ENCODE results near the gene DYNC1I1. TPM values are rescaled to one million over a fixed set of nuclear protein-coding genes. Genes with fewer than 3 reads are reported as not detected.

DYNC1I1 gene
- total and polyA plus RNA-seq, 4 donors: 0.39 to 7.6 (median 1.5) TPM

GRCh38 chr7:95893484-95893883, 121.1 kb downstream of the DYNC1I1 start:
- ATAC-seq (ENCODE audit: insufficient read depth, low FRiP score) (no peak), DNase-seq (no peak)
- Histone ChIP-seq H3K4me1 (ENCODE audit: control insufficient read depth in 5 of 5, insufficient read depth in 5 of 5, low read length in 5 of 5) (peaks cover 0 to 7% (median 0%) of the 10 kb centered on the region in 5 donors), H3K9me3 (ENCODE audit: control insufficient read depth in 4 of 4, insufficient read depth in 3 of 4, low read length in 3 of 4) (no peaks in the 10 kb centered on the region), H3K4me3 (no peak overlapping the region), H3K9ac (ENCODE audit: insufficient read depth in 1 of 2, low read length in 2 of 2) (no peak overlapping the region), H3K36me3 (ENCODE audit: control insufficient read depth in 4 of 4, insufficient read depth in 4 of 4, low read length in 4 of 4) (peaks cover 0 to 5% (median 0%) of the 10 kb centered on the region in 4 donors), H3K27me3 (ENCODE audit: control insufficient read depth in 3 of 3, insufficient read depth in 3 of 3, low read length in 2 of 3) (no peaks in the 10 kb centered on the region), H3K27ac (ENCODE audit: low read depth in 1 of 2, low read length in 1 of 2) (no peak overlapping the region)
- no peak for TF ChIP-seq CTCF (IDR thresholded peaks at IDR 0.05; ENCODE audit: control extremely low read depth, extremely low read depth)

DNA sequence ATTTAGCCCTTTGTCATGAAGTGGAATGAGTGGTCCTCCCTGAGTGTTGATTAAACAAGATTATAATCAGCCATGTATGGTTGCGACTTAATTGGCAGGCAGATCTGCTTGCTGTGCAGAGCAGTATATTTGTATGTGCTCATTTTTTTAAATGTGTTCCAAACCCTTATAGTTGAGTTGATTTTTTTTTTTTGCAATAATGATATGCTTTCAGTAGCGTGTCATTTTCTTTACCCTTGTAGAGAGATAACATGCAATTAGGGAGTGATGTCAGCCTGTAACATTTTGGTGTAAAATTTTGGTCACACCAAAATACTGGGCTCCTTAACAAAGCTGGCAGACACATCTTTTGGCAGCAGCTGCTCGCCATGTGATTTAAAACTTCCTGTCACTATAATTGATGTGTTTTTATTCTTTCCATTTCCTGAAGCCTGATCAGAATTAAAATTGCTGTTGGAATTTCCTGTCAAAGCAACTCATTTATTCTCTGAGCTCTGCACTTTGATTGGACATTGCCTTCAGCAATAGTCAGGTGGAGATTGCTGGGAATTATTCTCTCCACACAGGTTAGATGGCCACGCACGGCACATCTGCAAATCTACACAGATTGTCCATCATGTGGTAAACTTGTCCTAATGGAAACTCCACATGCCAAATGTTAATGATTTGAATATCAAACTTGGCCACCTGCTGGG, 125.3 kb downstream of the DYNC1I1 start:
- DNase-seq (no peak), ATAC-seq (ENCODE audit: insufficient read depth, low FRiP score) (no peak)
- Histone ChIP-seq H3K4me3 (no peak overlapping the region), H3K27me3 (ENCODE audit: control insufficient read depth in 3 of 3, insufficient read depth in 3 of 3, low read length in 2 of 3) (no peaks in the 10 kb centered on the region), H3K9ac (ENCODE audit: insufficient read depth in 1 of 2, low read length in 2 of 2) (no peak overlapping the region), H3K4me1 (ENCODE audit: control insufficient read depth in 5 of 5, insufficient read depth in 5 of 5, low read length in 5 of 5) (peaks cover 0 to 7% (median 0%) of the 10 kb centered on the region in 5 donors), H3K36me3 (ENCODE audit: control insufficient read depth in 4 of 4, insufficient read depth in 4 of 4, low read length in 4 of 4) (no peaks in the 10 kb centered on the region), H3K27ac (ENCODE audit: low read depth in 1 of 2, low read length in 1 of 2) (no peak overlapping the region), H3K9me3 (ENCODE audit: control insufficient read depth in 4 of 4, insufficient read depth in 3 of 4, low read length in 3 of 4) (no peaks in the 10 kb centered on the region)
- no peak for TF ChIP-seq CTCF (IDR thresholded peaks at IDR 0.05; ENCODE audit: control extremely low read depth, extremely low read depth)
- 34 to 38% methylated on average over 5 of the region's 5 CpGs for WGBS, 2 donors

GRCh38 chr7:95899919-95900513, 127.7 kb downstream of the DYNC1I1 start:
- no peak for ATAC-seq (ENCODE audit: insufficient read depth, low FRiP score)
- no peaks in the 10 kb centered on the region for H3K36me3 ChIP-seq (ENCODE audit: control insufficient read depth in 4 of 4, insufficient read depth in 4 of 4, low read length in 4 of 4)
- H3K27ac ChIP-seq (ENCODE audit: low read depth in 1 of 2, low read length in 1 of 2): no peak overlapping the region
- no peak for DNase-seq
- 55 to 58% methylated on average over 5 of the region's 5 CpGs for WGBS, 2 donors
- H3K9me3 ChIP-seq (ENCODE audit: control insufficient read depth in 4 of 4, insufficient read depth in 3 of 4, low read length in 3 of 4): no peaks in the 10 kb centered on the region
- peaks cover 0 to 3% (median 0%) of the 10 kb centered on the region in 3 donors for H3K27me3 ChIP-seq (ENCODE audit: control insufficient read depth in 3 of 3, insufficient read depth in 3 of 3, low read length in 2 of 3)
- H3K4me3 ChIP-seq: no peak overlapping the region
- TF ChIP-seq CTCF (IDR thresholded peaks at IDR 0.05; ENCODE audit: control extremely low read depth, extremely low read depth): no peak
- H3K9ac ChIP-seq (ENCODE audit: insufficient read depth in 1 of 2, low read length in 2 of 2): no peak overlapping the region
- H3K4me1 ChIP-seq (ENCODE audit: control insufficient read depth in 5 of 5, insufficient read depth in 5 of 5, low read length in 5 of 5): peaks cover 0 to 7% (median 0%) of the 10 kb centered on the region in 5 donors
